Measurements from ENCODE around the gene APC2.
"Not testable (repeated sequence)": the region's sequence is repeated elsewhere in the genome, so short reads cannot be mapped to it uniquely, and the experiment has no call there.

Gene APC2

DNA sequence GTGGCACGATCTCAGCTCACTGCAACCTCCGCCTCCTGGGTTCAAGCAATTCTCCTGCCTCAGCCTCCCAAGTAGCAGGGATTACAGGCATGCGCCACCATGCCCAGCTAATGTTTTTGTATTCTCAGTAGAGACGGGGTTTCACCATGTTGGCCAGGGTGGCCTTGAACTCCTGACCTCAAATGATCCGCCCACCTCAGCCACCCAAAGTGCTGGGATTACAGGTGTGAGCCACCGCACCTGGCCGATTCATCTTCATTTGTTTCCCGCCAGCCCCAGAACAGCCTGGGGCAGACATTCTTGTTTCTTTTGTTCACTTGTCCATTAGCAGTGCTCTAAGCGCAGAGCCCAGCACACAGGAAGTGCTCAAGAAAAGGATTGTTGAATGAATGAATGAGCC is 27.1 kb downstream of the APC2 start:
- not testable (repeated sequence) for H3K4me3 ChIP-seq (ENCODE audit: low read length); H3K36me3 ChIP-seq (ENCODE audit: control insufficient read depth, insufficient read depth, low read length); H3K9me3 ChIP-seq (ENCODE audit: control insufficient read depth, low read length); H3K4me1 ChIP-seq (ENCODE audit: control insufficient read depth, insufficient read depth, low read length); H3K9ac ChIP-seq (ENCODE audit: low read length)
- H3K27me3 ChIP-seq (ENCODE audit: control insufficient read depth, insufficient read depth, low read length) = peaks cover 18% of the 10 kb centered on the region

DNA sequence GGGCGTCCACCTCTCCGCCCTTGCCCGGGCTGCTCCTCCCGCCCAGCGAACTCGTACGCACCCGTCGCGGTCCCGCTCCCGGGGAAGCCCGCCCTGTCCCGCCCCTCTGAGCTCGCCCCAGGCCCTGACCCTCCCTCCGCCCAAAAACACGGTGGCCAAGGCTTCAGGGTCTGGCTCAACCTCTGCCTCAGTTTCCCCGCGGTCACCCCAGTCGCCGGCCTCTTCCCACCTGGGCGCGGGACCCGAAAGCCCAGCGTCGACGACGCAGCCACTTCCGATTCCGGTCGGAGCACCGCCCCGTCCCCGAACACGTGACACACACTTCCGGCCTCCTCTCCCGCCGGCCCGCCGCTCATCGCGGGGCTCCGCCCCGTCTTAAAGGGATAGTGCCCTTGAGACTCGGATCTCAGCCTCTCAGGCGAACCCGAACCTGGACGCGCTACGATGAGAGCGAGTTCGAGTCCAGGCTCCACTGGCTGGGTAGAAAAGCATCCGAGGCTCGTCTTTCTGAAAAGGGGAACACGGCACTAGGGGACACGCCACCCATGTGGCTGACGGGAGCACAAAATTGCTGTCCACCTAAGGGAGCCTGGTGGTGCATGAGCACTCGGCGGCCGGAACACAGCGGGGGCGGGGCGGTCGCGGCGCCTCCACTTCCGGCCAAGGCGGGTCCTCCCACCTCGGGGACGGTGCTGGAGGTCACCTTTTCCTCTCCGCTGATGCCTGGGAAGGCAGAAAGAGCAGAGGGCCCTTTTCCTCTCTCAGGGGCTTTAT is 29.2 kb downstream of the APC2 start, which contains the start of gene C19orf25:
C19orf25 (minus strand) TSS at position 282 of the 774 bp plus-strand sequence. CDS start 312 bp downstream, outside the sequence.
- peak within 1 kb of the TSS; percentile 82 for H3K9ac ChIP-seq (ENCODE audit: low read length)
- no peaks in the 10 kb centered on the region for H3K9me3 ChIP-seq (ENCODE audit: control insufficient read depth, low read length)
- H3K4me3 ChIP-seq (ENCODE audit: low read length) = peak within 1 kb of the TSS; percentile 34
- no peaks in the 10 kb centered on the region for H3K4me1 ChIP-seq (ENCODE audit: control insufficient read depth, insufficient read depth, low read length)
- H3K27me3 ChIP-seq (ENCODE audit: control insufficient read depth, insufficient read depth, low read length) = no peaks in the 10 kb centered on the region
- H3K36me3 ChIP-seq (ENCODE audit: control insufficient read depth, insufficient read depth, low read length) = no peaks in the 10 kb centered on the region

DNA sequence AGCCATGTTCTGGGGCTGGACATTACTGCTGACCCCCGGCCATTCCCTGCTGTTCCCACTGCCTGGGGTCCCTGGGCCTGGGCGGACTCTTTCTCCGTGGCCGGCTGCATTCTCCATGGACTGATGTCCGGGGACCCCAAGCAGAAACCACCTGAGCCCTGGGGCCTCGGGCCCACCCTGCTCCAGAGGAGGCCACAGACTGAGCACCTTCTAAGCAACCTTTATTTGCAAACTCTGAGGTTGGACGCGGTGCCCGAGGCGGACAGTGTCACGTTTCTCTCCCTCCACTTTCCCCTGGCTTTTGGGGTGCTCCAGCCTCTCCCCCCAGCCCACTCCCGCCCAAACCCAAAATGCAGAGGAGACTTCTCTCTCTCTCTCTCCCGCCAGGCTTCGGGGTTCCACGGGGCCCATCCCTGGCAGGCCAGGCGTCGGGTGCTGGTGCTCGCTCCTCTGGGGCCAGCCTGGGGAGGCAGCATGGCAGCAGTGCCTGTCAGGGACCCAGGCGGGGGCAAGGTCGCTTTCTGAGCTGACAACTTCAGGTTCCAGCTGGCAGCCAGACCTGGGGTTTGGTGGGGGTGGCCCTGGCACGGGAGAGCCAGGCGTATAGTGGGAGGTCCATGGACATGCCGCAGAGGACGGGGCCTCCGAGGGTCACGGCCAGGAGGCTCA is 31.4 kb downstream of the APC2 start:
- no peaks in the 10 kb centered on the region for H3K27me3 ChIP-seq (ENCODE audit: control insufficient read depth, insufficient read depth, low read length)
- no peaks in the 10 kb centered on the region for H3K36me3 ChIP-seq (ENCODE audit: control insufficient read depth, insufficient read depth, low read length)
- H3K9me3 ChIP-seq (ENCODE audit: control insufficient read depth, low read length) = no peaks in the 10 kb centered on the region
- no peak overlapping the region for H3K4me3 ChIP-seq (ENCODE audit: low read length)
- no peak overlapping the region for H3K9ac ChIP-seq (ENCODE audit: low read length)
- no peaks in the 10 kb centered on the region for H3K4me1 ChIP-seq (ENCODE audit: control insufficient read depth, insufficient read depth, low read length)

DNA sequence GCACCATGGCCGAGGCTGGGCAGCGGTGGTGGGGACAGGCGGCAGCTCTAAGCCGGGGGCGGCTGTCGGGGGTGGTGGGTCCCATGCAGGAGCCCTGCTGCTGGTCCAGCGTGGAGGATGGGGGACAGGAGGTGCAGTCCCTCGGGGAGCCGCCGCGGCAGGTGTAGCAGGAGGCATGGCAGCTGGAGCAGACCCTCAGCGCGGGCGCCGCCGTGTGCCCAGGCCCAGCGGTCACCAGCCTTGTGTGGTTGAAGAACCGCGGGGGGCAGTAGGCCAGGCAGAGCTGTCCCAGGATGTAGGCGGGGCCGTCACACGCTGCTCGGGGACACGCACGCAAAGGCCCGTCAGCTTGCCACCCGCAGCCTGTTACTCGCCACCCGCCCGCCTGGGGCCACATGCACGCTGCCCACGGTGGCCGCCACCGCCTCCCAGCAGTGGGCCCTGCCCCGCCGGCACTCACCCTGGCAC is 32.0 kb downstream of the APC2 start:
- H3K27me3 ChIP-seq (ENCODE audit: control insufficient read depth, insufficient read depth, low read length) = no peaks in the 10 kb centered on the region
- H3K4me3 ChIP-seq (ENCODE audit: low read length) = no peak overlapping the region
- H3K9me3 ChIP-seq (ENCODE audit: control insufficient read depth, low read length) = no peaks in the 10 kb centered on the region
- no peak overlapping the region for H3K9ac ChIP-seq (ENCODE audit: low read length)
- H3K4me1 ChIP-seq (ENCODE audit: control insufficient read depth, insufficient read depth, low read length) = no peaks in the 10 kb centered on the region
- no peaks in the 10 kb centered on the region for H3K36me3 ChIP-seq (ENCODE audit: control insufficient read depth, insufficient read depth, low read length)

DNA sequence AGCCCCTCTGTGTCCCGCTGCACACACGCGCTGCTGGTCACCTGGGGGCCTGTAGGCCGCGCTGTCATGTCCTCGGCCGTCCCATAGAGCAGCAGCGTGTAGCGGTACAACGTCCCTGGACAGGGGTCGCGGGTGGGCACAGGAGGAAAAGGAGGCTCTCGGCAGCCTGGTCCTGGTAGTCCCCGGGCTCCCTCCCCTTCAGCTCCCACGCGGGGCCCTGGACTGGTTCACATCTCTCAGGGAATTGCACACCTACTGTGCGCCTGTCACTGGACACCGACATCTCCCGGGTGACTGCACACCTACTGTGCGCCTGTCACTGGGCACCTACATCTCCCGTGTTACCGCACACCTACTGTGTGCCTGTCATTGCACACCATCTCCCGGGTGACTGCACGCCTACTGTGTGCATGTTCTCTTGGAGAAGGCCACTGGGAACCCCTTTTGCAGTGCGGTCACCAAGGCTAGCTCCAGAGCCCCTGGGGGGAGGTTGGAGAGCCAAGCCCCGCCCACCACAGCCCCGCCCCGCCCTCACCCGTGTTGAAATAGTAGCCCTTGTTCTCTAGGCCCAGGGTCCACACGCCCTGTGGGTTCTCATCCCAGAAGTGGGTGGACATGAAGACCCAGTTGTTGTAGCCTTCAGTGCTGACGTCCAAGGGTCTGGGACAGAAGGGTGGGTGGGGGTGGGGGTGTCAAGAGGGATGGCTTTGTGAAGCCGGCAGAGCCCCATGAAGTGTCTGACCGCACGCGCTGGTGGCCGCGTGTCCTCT is 32.6 kb downstream of the APC2 start:
- Histone ChIP-seq H3K9ac (ENCODE audit: low read length) (no peak overlapping the region), H3K27me3 (ENCODE audit: control insufficient read depth, insufficient read depth, low read length) (no peaks in the 10 kb centered on the region), H3K4me1 (ENCODE audit: control insufficient read depth, insufficient read depth, low read length) (no peaks in the 10 kb centered on the region), H3K4me3 (ENCODE audit: low read length) (no peak overlapping the region), H3K9me3 (ENCODE audit: control insufficient read depth, low read length) (no peaks in the 10 kb centered on the region), H3K36me3 (ENCODE audit: control insufficient read depth, insufficient read depth, low read length) (no peaks in the 10 kb centered on the region)

DNA sequence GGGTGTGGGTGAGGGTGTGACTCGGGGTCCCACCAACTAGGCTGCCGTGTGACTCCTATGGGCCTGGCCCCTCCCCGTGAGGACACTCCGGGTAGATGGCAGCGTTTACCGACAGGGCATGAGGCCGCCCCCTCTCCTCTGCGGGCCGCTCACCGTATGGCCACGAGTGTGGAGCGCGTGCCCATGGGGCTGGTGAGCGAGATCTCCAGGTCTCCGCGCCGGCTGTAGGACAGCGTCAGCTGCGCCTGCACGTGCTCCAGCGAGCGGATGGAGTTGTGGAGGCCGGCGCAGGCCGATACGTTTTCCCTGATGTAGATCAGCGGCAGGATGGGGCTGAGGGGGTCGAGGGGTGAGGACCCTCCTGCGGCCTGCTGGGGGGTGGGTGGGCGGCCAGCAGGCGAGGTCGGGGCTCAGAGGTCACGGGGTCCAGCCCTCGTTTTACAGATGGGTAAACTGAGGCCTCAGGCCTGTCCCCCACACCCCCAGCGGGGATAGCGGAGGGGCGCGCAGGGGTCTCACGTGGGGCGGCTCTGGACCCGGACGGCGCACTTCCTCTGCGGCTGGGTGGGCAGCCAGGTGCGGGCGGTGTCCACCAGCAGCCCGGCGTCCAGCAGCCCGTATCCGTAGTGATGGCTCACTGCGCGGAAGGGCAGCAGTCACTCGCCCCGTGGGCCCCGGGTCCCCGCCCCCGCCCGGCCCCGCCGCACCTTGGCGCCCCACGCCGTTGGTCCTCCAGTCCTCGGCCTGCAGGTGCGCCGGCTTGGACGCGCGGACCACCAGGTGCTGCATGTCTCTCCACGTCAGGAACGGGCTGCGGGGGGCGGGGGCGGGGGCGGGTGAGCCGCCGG is 33.4 kb downstream of the APC2 start:
- Histone ChIP-seq H3K27me3 (ENCODE audit: control insufficient read depth, insufficient read depth, low read length) (no peaks in the 10 kb centered on the region), H3K9me3 (ENCODE audit: control insufficient read depth, low read length) (no peaks in the 10 kb centered on the region), H3K4me1 (ENCODE audit: control insufficient read depth, insufficient read depth, low read length) (no peaks in the 10 kb centered on the region), H3K9ac (ENCODE audit: low read length) (no peak overlapping the region), H3K36me3 (ENCODE audit: control insufficient read depth, insufficient read depth, low read length) (no peaks in the 10 kb centered on the region), H3K4me3 (ENCODE audit: low read length) (no peak overlapping the region)

DNA sequence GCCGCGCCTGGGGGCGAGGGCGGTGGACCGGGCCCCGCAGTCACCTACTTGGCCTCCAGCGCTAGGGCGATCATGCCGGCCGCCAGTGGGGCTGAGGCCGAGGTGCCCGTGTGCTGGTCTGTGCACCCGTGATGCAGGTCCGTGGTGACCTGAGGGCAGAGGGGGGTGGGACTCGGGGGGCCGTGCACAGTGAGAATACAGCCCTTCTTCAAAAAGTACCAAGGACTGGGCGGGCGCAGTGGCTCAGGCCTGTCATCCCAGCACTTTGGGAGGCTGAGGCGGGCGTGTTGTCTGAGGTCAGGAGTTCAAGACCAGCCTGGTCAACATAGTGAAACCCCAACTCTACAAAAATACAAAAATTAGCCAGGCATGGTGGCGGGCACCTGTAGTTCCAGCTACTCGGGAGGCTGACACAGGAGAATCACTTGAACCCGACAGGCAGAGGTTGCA is 34.1 kb downstream of the APC2 start:
- Histone ChIP-seq H3K9ac (ENCODE audit: low read length) (no peak overlapping the region), H3K27me3 (ENCODE audit: control insufficient read depth, insufficient read depth, low read length) (no peaks in the 10 kb centered on the region)

DNA sequence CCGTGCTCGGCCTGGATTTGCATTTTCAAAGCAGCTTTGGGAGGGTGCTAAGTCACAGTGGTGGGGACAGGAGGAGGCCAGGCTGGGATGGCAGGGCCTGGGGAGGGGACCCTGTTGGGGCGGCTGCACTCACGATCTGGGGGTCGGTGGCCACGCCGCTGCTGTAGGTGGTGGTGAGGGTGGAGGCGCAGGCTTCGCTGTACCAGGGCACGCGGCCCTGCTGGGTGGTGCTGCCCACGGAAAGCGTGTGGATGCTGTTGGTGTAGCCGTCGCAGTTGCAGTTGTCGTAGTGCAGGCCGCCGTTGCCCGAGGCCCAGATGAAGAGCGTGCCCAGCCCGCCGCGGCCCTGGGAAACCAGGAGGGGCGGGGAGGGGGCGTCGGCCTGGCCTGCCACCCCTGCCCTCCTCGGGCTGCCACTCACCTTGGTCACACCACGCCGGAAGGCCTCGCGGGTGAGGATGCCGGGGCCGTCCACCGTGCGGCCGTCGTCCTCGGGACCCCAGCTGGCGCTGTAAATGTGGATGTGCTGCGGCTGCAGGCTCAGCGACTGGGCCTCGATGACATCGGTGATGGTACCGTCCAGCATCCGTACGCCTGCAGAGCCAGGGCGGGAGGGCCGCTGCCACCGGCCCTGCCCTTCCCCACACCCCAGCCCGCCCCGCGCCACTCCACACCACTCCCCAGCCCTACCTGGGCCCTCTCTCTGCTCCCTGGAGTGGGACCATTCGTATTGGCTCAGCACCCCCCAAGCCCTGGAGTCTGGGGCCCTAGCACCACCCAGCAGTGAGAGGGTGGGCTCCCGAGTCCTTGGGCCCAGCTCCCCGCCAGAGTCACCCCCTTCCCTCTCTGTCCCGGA is 37.0 kb downstream of the APC2 start:
- Histone ChIP-seq H3K4me3 (ENCODE audit: low read length) (no peak overlapping the region), H3K36me3 (ENCODE audit: control insufficient read depth, insufficient read depth, low read length) (no peaks in the 10 kb centered on the region), H3K9me3 (ENCODE audit: control insufficient read depth, low read length) (no peaks in the 10 kb centered on the region), H3K9ac (ENCODE audit: low read length) (no peak overlapping the region), H3K27me3 (ENCODE audit: control insufficient read depth, insufficient read depth, low read length) (peaks cover 6% of the 10 kb centered on the region), H3K4me1 (ENCODE audit: control insufficient read depth, insufficient read depth, low read length) (peaks cover 16% of the 10 kb centered on the region)

More for the DNA sequence above, 34.1 kb downstream of the APC2 start:
- Histone ChIP-seq H3K9me3 (ENCODE audit: control insufficient read depth, low read length) (no peaks in the 10 kb centered on the region), H3K4me3 (ENCODE audit: low read length) (no peak overlapping the region), H3K36me3 (ENCODE audit: control insufficient read depth, insufficient read depth, low read length) (no peaks in the 10 kb centered on the region), H3K4me1 (ENCODE audit: control insufficient read depth, insufficient read depth, low read length) (no peaks in the 10 kb centered on the region)

DNA sequence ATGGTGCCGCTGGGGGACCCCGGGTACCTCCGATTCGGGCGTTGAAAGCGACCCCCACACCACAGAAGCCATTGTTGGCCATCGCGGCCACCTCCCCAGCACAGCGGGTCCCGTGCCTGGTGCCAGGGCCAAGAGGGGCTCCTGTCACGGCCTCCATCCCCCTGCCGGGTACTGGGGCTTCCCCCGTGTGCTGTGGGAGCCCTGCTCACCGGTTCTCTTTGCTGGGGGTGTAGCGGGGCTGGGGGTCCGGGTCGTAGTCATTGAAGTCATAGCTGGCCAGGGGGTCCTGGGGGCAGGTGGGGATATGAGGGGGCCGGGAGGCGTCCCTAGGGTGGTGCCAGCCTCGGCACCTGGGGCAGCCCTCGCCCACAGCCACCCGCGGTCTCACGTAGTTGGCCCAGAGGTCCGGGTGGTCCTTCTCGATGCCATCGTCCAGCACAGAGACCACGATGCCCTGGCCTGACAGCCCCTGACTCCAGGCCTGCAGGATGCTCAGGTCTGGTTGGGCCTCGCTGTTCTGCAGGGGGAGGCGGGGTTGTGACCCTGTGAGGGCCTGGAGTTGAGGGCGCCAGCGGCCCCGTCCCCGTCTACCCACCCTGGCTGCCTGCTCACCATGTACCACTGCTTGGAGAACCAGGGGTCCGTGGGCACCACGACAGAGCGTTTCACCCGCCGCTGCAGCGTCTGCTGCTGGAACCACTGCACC is 37.8 kb downstream of the APC2 start:
- H3K9me3 ChIP-seq (ENCODE audit: control insufficient read depth, low read length) = no peaks in the 10 kb centered on the region
- peaks cover 7% of the 10 kb centered on the region for H3K27me3 ChIP-seq (ENCODE audit: control insufficient read depth, insufficient read depth, low read length)
- H3K9ac ChIP-seq (ENCODE audit: low read length) = no peak overlapping the region
- H3K4me3 ChIP-seq (ENCODE audit: low read length) = no peak overlapping the region
- peaks cover 16% of the 10 kb centered on the region for H3K4me1 ChIP-seq (ENCODE audit: control insufficient read depth, insufficient read depth, low read length)
- no peaks in the 10 kb centered on the region for H3K36me3 ChIP-seq (ENCODE audit: control insufficient read depth, insufficient read depth, low read length)

DNA sequence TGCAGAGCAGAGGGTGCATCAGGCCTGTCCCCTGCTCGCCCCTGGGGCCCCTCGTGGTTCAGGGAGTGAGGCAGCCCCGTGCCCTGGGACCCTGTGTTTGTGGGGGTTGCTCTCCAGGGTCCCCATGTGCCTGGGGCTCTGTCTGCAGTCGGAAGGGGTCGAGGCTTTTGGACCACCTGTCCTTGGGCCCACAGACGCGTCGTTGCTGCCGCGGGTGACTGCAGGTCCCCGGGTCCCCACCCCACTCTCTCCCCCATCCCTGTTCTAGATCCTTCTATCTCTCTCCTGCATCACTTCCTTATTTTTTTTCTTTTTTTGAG is 38.3 kb downstream of the APC2 start:
- Histone ChIP-seq H3K9ac (ENCODE audit: low read length) (no peak overlapping the region), H3K9me3 (ENCODE audit: control insufficient read depth, low read length) (no peaks in the 10 kb centered on the region), H3K4me3 (ENCODE audit: low read length) (no peak overlapping the region), H3K4me1 (ENCODE audit: control insufficient read depth, insufficient read depth, low read length) (peaks cover 16% of the 10 kb centered on the region), H3K36me3 (ENCODE audit: control insufficient read depth, insufficient read depth, low read length) (no peaks in the 10 kb centered on the region), H3K27me3 (ENCODE audit: control insufficient read depth, insufficient read depth, low read length) (peaks cover 7% of the 10 kb centered on the region)

Data from mucosa of stomach (tissue), 1 donor.